ENCODE data around the gene GALNT12.

The GALNT12 gene

GRCh38 chr9:98836206-98836605 lies 28.7 kb downstream of the GALNT12 start:
- in situ Hi-C loops (cut with HindIII; ENCODE audit: low sequenced_read_pairs) = no loop called here
- DNase-seq (ENCODE audit: low read depth) = no peak
- TF ChIP-seq CTCF (IDR thresholded peaks at IDR 0.05; ENCODE audit: low read depth, low read length, missing control alignments) = no peak
- no peak overlapping the region for H3K4me3 ChIP-seq (ENCODE audit: low read depth, low read length)

GRCh38 chr9:98837516-98837915 lies 30.0 kb downstream of the GALNT12 start:
- no peak overlapping the region for H3K4me3 ChIP-seq (ENCODE audit: low read depth, low read length)
- DNase-seq (ENCODE audit: low read depth) = no peak
- in situ Hi-C loops (cut with HindIII; ENCODE audit: low sequenced_read_pairs) = no loop called here
- TF ChIP-seq CTCF (IDR thresholded peaks at IDR 0.05; ENCODE audit: low read depth, low read length, missing control alignments) = no peak

GRCh38 chr9:98838155-98838867 lies 30.8 kb downstream of the GALNT12 start:
- H3K4me3 ChIP-seq (ENCODE audit: low read depth, low read length) = no peak overlapping the region
- no peak for TF ChIP-seq CTCF (IDR thresholded peaks at IDR 0.05; ENCODE audit: low read depth, low read length, missing control alignments)
- no peak for DNase-seq (ENCODE audit: low read depth)
- in situ Hi-C loops (cut with HindIII; ENCODE audit: low sequenced_read_pairs) = no loop called here

- no peak for DNase-seq (ENCODE audit: low read depth)
- in situ Hi-C loops (cut with HindIII; ENCODE audit: low sequenced_read_pairs) = no loop called here
- no peak overlapping the region for H3K4me3 ChIP-seq (ENCODE audit: low read depth, low read length)
- TF ChIP-seq CTCF (IDR thresholded peaks at IDR 0.05; ENCODE audit: low read depth, low read length, missing control alignments) = no peak
These were observed 31.5 kb downstream of the GALNT12 start for GRCh38 chr9:98838868-98839565.

- no peak for DNase-seq (ENCODE audit: low read depth)
- H3K4me3 ChIP-seq (ENCODE audit: low read depth, low read length) = no peak overlapping the region
- in situ Hi-C loops (cut with HindIII; ENCODE audit: low sequenced_read_pairs) = loop anchor here (10.0 kb wide), 1 partner anchor 135 kb away; no protein-coding TSS in a partner anchor
- TF ChIP-seq CTCF (IDR thresholded peaks at IDR 0.05; ENCODE audit: low read depth, low read length, missing control alignments) = no peak
These were observed 32.3 kb downstream of the GALNT12 start for GRCh38 chr9:98839724-98840123.

GRCh38 chr9:98842510-98842909 lies 35.0 kb downstream of the GALNT12 start:
- TF ChIP-seq CTCF (IDR thresholded peaks at IDR 0.05; ENCODE audit: low read depth, low read length, missing control alignments) = no peak
- in situ Hi-C loops (cut with HindIII; ENCODE audit: low sequenced_read_pairs) = loop anchor here (10.0 kb wide), 1 partner anchor 132 kb away; no protein-coding TSS in a partner anchor
- no peak for DNase-seq (ENCODE audit: low read depth)
- H3K4me3 ChIP-seq (ENCODE audit: low read depth, low read length) = no peak overlapping the region
